Raji (cell line): Measurements from ENCODE around the gene PSMG1.

Experiments used
- POLR2A ChIP-seq: IDR thresholded peaks from 2 replicates; pipeline ENCODE4 v1.6.1; 2011; ENCODE audit warnings: low read depth, low read length, control low read depth; ENCODE audit not compliant: insufficient read depth

Gene PSMG1, protein sequence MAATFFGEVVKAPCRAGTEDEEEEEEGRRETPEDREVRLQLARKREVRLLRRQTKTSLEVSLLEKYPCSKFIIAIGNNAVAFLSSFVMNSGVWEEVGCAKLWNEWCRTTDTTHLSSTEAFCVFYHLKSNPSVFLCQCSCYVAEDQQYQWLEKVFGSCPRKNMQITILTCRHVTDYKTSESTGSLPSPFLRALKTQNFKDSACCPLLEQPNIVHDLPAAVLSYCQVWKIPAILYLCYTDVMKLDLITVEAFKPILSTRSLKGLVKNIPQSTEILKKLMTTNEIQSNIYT

DNA sequence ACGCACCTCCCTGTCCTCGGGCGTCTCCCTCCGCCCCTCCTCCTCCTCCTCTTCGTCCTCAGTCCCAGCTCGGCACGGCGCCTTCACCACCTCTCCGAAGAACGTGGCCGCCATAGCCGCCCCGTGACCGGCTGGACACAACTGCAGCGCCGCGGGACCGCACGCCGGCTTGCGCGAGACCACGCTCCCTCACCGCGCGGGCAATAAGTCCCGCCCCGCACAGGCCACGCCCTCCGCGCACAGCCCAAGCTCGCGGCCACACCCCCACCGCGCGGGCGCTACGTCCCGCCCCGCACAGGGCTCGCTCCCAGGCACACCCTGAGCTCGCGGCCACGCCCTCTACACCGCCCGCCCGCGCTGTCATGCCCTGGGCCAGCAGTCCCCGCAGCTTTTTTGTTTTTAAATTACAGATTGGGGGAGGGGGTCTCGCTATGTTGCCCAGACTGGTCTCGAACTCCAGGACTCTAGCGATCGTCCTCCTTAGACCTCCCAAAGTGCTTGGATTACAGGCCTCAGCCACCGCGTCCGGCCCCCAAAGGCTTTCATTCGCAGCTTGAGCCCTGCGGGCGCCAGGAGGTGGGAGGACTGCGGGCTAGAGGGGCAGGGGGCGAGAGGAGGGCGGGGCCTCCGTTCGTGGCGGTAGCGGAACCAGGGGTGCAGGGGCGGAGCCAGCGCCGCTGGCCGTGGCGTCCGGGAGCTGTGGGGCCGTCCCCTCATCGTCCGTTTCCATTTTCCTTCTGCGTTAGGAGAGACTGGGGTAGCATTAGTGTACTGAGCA is at the start of gene PSMG1:
Gene PSMG1, minus strand, starts transcription at position 180 of the 778 bp plus-strand sequence. Its CDS starts 66 bp downstream, at position 114.
- TF ChIP-seq POLR2A: peak; percentile 95

DNA sequence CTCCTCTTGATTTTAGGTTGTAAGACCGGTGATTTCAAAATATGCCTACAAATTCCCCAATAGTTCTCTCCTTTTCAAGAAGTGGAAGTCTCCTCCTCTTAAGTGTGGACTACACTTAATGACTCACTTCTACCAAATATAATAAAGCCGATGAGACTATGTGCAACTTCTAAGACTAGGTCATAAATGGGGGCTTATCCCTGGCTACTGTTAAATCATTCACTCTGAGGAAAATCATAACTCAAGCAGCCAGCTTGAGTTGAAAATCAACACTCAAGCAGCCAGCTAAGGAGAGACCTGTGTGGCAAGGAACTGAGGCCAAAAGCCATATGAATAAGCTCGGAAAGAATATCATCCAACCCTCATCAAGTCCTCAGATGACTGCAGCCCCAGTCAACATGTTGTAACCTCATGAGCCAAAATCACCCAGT is 49.6 kb upstream of the PSMG1 start:
- TF ChIP-seq POLR2A: no peak

DNA sequence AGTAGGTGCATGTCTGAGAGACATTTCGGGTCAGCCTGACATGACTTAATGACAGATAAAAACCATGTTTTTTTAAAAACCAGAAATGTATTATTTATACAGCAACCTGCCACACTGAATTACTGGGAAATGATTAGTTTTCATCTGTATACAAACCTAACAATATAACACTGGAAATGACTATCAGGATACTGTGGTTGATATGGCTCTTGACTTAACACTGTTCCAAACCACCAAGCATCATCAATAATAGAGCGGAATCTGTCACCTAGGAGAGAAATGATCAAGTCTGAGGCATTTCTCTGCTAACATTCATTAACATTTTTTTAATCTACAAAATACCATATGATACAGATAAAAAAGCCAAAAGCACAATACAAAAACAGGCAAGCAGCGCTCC is 41.7 kb upstream of the PSMG1 start:
- no peak for TF ChIP-seq POLR2A

DNA sequence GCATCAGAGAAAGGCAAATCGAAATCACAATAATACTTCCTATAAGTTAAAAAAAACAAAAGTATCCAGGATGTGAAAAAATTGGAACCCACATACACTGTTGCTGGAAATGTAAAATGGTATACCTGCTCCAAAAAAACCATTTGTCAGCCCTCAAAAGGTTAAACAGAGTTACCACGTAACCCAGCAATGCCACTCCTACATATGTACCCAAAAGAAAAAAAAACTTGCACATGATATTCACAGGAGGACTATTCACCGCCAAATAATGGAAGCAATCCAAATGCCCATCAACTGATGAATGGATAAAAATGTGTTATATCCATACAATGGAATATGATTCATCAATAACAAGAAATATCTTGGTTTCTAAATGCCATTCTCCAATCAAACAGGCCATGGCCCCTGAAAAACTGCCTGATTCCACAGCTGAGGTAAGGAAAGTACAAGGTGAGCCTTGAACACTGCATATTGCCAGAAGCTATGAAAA is 38.8 kb upstream of the PSMG1 start:
- TF ChIP-seq POLR2A: no peak

DNA sequence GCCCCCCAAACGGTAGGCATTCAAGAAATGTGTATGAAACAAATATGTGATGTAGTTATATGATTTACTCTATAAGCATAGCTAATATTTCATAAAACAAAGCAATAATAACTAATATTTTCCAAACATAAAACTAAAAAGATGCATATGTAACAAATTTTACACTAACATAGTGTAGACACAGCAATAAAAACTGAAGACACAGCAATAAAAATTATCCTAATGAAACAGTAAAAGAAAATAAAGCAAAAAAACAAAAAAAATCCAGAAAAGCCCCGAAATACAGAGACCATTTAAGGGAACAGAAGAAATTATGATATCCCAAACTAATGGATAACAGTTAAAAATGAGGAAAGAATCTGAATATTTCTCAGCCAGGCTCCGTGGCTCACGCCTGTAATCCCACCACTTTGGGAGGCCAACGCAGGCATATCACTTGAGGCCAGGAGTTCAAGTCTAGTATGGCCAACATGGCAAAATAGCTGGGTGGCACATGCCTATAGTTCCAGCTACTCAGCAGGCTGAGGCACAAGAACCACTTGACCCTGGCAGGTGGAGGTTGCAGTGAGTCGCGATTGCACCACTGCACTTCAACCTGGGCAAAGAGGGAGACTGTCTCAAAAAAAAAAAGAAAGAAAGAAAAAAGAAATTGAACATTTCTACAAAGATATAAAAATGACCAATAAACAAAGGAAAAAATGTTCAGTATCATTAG is 38.2 kb upstream of the PSMG1 start:
- no peak for TF ChIP-seq POLR2A

DNA sequence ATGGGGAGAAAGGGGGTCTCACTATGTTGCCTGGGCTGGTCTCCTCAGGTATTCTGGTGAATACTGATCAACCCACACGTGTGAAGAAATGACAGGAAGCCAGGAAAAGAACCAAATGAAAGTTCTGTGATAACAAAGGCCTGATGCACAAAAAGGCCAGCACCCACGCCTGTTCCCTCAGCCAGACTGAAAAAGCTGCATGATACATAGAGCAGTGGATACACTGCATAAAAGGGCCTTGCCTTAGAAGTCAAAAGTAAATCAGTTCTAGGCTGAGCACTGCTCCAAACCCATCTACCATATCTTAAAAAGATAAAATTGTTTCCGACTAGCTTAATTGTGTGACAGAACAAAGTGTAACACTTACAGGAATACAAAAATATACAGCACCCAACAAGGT is 36.9 kb upstream of the PSMG1 start:
- TF ChIP-seq POLR2A: no peak

DNA sequence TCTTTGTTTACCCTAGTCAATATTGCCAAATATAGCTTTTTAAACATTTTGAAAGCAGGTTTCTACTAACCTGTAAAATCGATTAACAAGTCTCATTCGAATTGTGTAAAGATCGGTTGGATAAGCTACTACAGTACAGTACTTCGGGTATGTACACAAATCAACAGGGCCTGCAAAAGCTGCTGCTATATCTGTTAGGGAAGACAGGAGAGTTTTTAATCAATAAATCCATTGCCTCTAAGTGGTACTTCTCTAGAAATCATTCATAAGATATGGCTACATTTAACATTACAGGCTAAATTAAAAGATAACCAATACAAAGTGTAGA is 34.8 kb upstream of the PSMG1 start:
- no peak for TF ChIP-seq POLR2A

DNA sequence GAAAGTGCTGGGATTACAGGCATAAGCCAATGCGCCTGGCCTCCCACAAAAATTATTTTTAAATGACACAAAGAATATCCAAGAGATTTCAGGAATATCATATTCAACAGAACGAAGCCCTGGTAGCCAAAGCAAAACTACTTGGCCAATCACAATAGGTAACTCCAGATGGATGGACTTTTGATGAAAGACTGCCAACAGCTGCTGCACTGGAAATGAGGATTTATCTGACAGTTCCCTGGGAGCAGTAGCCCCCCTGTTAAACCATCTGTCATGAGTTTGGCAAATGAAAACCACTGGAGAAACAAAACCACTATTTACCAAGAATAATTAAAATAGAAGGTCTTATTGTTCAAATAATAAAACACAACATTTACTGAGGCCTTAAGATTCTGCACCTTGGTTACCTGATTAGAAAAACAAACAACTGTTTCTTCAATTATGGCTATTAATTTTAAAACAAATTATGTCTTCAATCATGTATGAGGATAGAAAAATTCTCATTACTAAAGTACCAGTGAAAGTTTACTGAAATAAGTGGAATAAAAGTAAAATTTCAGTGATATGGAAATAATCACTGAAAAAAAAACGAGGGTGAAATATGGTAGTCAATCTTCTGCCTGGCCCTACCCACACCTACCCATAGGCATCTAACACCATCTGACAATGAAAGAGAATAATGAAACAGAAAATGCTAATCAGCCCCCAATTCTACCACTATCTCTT is 34.3 kb upstream of the PSMG1 start:
- TF ChIP-seq POLR2A: no peak

DNA sequence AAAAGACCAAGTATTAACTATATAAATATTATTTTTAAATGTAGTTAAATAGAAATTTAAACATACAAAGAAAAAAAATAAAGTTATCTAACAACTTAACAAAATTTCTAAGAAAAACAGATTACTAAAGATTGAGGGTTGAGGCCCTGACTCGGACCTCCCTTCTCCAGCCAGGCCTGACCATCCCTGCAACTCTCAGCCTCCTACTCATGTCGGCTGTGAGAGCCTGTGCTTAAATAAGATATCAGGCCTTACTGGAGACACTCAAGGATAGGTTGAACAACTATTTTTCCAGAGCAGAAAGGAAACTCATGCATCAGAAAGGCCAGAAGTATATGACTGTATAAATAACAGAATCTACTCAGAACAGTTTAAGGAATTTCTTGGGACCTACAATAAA is 33.0 kb upstream of the PSMG1 start:
- TF ChIP-seq POLR2A: no peak

DNA sequence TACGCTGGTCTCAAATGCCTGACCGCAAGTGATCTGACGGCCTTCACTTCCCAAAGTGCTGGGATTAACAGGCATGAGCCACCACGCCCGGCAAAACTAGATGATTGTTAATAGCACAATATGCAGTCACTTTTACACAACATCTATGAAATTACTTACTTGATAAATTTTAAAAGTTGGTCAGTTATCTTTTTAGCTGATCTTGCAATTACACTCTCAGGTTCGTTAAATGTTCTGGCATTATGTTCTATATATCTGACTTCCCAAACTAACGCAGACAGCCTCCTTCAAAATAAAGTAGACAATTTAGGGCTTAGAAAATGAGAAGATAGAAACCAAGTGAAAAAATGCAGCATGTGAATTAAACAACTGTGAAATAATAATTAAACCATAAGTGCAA is 31.8 kb upstream of the PSMG1 start:
- TF ChIP-seq POLR2A: no peak

DNA sequence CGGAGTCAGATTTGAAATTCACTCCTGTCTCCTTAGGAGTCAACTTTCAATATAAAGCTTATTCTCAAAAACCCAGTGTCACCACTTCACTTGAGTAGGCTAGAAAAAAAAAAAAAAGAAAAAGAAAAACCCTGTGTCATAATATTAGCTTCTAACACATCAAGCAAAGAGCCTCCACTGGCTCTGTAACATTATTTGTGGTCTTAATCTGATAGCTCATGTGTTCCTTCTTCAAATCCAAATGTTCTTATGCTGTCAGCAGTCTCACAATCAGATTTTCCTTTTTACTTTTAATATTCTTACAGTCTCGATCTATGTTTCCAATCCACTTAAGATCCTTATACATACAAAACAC is 26.1 kb upstream of the PSMG1 start:
- no peak for TF ChIP-seq POLR2A

DNA sequence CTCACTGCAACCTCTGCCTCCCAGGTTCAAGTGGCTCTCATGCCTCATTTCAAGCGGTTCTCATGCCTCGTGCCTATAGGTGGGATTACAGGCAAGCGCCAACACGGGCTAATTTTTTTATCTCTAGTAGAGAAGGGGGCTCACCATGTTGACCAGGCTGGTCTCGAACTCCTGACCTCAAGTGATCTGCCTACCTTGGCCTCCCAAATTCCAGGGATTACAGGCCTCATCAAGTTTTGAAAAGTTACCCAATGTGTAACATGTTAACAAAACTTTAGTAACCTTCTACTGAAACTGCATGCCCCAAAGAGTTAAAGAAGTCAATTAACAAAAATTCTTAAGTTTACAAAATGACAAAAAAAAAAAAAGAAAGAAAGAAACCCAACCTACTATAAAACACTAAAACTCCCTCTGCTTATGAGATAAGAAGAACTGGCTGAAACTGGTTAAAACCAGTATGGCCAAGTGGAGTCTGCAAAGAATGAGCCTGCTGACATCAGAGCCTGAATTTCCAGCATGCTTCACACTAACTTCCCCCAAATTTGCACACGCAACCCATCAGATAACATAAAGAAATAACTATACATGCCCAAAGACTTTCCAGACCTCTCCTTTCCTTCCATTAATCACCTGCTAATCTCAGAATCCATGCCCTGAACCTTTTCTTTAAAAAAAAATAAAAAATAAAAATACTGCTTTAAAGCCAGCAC is 25.5 kb upstream of the PSMG1 start:
- TF ChIP-seq POLR2A: no peak

DNA sequence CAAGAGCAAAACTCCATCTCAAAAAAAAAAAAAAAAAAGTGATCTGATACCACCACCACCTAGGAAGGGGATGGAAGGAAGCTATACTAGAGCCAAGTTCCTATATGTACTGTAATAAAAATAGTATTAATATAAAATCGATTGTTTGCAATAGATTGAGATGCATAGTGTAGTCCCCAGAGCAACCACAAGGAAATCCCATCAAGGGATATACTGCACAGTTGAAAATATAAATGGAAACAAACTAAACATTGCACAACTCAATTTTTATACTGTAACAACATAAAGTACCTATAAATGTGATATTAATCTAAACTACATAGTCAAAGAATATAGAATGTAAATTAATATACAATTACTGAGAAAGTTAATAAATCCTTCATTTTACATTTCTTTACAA is 20.9 kb upstream of the PSMG1 start:
- no peak for TF ChIP-seq POLR2A

DNA sequence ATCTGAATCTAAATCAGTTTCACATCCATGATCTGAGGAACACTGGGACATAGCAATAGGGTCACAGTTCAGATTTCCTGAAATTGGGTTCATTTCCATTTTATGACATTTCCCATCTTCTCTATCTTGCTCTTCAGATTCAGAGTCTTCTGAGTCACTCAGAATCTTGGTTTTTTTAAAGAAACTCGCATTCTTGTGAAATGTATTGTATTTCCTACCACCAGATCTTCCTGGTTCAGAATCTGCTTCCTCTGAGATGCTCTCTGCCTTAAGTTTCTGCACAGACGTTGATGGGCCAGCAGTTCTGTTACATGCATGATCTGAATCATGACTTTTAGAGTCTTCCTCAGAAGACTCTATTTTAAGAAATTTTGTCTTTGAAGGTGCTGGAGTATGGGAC is 15.5 kb upstream of the PSMG1 start:
- TF ChIP-seq POLR2A: no peak
